Activated T-helper 1 cell treated with Interleukin-2 at 50 U/mL for 16 hours (primary cell): ENCODE data around the gene SRCAP.
"Not testable (repeated sequence)": the region's sequence is repeated elsewhere in the genome, so short reads cannot be mapped to it uniquely, and the experiment has no call there.

Experiments
- DNase-seq: peaks from one replicate; pipeline ENCODE4 v3.0.0-alpha.2; 2020; ENCODE audit warnings: low read depth

Gene SRCAP

DNA sequence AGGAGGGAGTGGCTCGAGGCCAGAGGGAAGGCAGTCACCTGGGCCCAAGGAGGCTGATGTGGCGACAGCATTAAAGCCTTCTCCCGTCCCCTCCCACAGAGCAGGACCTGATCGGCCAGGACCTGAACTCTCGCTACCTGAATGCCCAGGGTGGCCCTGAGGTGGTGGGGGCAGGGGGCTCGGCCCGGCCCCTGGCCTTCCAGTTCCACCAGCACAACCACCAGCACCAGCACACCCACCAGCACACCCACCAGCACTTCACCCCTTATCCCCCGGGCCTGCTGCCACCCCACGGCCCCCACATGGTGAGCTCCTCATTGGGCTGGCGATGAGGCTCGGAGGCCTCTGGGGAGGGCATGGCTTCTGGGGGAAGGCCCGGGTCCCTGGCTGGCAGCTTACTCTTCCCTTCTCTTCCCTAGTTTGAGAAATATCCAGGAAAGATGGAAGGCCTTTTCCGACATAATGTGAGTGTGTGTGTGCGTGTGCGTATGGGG lies 34.3 kb upstream of the SRCAP start:
- no peak for DNase-seq

DNA sequence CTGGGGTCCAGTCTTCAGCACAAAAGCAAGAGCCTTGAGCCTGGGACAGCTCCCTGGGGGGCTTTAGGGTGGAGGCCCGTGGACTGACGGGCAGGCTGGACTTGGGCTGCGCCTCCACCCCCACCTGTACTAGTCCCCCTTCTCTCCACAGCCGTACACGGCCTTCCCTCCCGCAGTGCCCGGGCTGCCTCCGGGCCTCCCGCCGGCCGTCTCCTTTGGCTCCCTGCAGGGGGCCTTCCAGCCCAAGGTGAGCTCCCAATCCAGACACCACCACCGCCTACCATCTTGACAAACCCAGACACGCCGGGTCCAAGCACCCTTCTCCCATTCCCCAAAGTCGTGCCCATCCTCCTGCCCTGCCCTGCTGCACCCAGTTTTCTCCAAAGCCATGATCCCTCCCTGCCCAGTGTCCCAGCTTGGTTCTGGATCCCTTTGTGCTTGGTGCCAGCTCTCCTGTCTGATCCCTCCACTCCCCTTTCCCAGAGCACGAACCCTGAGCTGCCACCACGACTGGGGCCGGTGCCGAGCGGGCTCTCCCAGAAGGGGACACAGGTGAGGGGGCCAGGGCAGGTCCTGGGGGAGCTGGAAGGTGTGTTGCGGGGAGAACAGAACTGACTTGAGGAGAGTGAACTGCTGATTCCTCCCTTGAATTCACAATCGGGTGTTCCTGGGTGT lies 33.7 kb upstream of the SRCAP start:
- no peak for DNase-seq

DNA sequence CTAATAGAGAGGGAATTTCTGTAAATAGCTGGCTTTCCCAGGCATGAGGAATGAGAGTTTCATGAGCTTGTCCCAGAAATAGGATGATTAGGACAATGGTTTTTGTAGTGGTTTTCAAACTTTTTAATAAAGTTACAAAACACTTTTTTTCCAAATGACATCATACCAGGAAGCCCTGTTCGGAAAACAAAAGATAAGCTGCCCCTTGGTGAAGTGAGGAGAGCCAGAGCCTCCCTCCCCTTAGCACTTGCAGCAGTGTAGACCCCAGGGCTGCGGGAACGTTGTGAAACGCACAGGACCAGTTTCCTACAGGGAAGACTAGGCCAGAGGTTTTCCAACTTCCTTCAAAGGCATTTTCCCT lies 33.2 kb upstream of the SRCAP start:
- DNase-seq: no peak

DNA sequence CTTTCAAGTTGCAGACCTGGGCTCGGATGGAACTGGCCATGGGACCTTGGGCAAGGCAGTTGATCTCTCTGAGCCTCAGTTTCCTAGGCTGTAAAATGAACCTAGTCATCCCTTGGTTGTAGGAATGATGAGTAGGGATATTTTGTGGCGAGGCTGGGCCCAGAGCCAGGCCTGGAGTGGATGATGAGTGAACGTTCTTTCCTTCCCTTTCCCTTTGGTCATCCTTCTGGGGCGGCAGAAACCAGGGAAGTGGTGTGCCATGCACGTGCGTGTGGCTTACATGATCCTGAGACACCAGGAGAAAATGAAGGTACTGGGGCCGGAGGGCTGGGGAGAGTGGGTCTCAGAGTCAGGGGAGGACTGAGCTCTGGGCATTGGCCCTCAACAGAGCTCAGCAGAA lies 32.3 kb upstream of the SRCAP start:
- no peak for DNase-seq

- DNase-seq: no peak
Observed at GRCh38 chr16:30667361-30667905, 31.5 kb upstream of the SRCAP start.

GRCh38 chr16:30668393-30668792 lies 30.6 kb upstream of the SRCAP start:
- no peak for DNase-seq

DNA sequence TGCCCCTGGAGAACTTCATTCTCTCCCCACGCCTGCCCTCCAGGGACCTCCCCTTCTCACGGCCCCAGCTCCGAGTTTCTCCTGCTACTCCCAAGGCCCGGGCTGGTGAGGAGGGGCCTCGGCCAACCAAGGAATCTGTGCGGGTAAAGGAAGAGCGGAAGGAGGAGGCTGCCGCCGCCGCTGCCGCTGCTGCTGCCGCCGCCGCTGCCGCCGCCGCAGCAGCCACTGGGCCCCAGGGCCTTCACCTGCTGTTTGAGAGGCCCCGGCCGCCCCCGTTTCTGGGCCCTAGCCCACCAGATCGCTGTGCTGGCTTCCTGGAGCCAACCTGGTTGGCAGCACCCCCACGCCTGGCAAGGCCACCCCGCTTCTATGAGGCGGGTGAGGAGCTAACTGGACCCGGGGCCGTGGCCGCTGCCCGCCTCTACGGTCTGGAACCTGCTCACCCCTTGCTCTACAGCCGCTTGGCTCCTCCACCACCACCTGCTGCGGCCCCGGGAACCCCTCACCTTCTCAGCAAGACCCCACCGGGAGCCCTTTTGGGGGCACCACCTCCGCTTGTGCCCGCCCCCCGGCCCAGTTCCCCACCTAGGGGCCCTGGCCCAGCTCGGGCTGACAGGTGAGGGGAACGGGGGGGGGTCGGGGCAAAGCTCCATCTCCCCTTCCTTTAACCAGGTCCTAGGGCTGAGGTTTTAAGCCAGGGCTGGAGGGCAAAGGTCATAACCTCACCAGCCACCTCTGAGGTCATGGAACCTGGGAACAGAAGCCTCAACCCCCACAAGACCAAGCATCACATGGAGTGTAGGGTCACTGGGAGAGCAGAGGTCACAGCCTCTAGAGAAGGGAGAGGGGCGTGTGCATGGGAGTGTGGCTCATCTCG lies 29.7 kb upstream of the SRCAP start:
- DNase-seq: no peak

DNA sequence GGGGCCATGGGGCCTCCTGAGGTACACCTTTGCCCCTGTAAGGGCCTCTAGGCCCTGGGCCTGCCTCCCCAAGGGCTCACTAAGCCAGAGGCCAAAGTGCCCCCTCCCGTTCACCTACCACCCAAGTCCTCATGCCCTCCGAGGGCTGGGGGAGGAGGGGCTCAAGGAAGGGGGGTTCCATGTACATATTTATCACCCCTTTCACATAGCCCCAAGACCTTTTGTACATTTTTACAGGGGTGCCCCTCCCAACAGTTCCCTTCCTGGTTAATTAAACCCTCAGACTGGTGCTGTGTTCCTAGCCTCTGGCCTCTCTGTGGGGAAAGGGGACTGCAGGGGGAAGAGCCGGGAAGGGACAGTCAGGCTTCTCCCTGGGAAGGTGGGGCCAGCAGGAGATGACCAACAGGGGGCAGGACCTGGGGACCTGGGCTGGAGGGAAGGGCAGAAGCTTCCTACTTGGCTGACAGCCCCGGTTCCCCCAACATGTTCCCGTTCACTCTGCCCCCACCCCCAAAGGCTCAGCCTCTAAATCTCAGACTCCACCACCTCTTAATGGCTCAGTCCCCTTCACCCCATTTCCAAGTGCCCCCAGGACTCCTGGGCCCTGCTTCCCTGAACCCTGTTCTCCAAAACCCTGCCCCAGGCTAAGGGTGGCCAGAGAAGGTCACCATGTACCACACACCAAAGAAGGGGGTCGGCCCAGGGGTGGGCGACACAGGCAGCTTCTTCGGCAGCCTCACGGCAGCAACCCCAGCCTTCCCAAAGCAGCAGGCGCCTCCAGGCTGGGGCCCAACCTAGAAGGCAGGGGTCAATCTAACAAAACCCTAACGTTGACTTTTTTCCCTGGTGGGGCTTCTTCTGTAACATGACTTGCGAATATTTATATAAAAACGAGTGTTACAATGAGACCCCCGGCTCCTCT lies 28.8 kb upstream of the SRCAP start:
- DNase-seq: no peak

- DNase-seq: no peak
Observed at GRCh38 chr16:30675143-30675542, 23.8 kb upstream of the SRCAP start.

DNA sequence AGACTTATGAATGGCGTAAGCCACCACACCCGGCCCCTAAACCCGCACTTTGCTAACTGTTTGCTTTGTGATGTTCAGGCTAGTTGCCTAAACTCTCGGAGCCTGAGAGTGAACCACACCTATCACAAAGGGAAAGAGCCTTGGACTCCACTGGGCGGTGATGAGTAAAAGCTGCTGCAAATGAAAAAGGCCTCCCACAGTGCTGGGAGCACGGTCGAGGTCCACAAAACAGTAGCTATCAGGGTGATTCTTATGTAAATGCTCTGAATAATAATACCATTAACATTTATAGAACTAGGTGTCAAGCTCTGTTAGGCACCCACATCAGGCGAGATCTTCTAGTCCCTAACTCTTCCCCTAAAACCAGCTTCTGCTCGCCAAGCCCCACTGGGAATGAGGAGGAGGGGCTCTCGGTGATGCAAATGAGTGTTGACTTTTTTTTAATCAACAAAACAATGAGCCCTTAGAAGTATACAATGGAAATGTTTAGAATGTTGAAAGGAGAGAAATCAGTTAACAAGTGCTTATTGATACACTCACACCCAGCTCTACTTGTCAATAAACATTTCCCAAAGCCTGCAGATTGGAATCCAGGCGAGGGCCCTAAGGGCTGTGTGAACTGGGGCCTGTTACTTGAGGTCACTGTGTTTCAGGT lies 20.9 kb upstream of the SRCAP start:
- no peak for DNase-seq

DNA sequence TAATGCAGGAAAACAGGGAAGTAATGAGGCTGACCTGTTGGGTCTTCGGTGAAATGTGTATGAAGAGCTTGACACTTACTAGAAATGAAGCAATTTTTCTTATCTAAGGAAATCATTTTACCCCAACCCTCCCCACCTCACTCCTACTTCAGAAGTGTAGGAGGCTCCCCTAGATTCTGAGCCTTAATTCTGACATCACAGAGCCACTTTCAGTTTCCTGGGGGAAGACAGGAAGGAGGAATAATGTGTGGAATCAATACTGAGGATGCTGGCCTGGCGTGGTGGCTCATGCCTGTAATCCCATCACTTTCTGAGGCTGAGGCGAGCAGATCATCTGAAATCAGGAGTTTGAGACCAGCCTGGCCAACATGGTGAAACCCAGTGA lies 20.4 kb upstream of the SRCAP start:
- DNase-seq: no peak

GRCh38 chr16:30680326-30680725 lies 18.6 kb upstream of the SRCAP start:
- no peak for DNase-seq

GRCh38 chr16:30688701-30689100 lies 10.3 kb upstream of the SRCAP start:
- no peak for DNase-seq

DNA sequence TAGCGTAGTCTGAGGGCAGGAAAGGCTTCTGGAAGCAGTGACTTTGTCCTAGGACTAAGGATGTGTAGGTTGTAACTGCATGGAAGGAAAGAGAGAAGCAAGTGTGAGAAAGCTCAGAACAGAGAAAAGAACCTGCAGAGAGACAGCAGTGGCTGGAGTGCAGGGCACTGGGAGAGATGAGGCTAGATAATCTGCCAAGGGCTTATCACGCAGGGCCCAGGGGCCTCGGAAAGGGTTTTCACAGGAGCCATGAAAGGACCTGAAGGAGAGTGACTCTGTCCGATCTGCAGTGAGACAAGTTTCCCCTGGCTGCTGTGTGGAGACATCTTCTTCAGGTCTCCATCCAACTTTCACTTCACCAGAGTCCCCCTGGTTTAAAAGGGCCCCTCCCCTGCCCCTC lies 7.1 kb upstream of the SRCAP start:
- DNase-seq: no peak

DNA sequence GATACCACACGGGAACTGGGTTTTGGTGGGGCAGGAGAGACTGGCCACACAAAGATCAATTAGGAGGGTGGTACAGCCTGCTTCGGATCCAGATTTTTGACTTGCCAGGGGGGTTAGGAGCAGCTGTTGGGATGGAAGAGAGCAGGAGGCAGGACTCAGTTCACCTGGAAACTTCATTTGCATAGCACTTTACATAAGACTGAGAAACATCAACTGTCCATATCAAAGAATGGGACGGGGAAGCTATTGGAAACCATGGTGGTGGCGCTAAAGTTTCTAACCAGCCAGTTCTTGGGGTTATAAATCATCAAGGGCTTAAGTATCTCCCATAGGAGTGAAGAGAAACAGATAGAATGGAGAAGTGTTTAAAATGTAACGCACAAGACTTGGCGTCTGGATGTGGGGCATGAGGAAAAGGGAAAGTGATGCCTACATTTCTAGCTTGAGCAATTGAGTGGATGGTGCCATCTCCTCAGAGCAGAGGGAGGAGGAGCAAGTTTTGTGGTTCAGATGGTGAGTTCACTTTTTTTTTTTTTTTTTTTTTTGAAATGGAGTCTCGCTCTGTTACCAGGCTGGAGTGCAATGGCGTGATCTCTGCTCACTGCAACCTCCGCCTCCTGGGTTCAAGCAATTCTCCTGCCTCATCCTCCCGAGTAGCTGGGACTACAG lies 6.4 kb upstream of the SRCAP start:
- DNase-seq: no peak

GRCh38 chr16:30694926-30695693 lies 3.9 kb upstream of the SRCAP start:
- no peak for DNase-seq

GRCh38 chr16:30696646-30697045 lies 2.3 kb upstream of the SRCAP start:
- DNase-seq: not testable (repeated sequence)

DNA sequence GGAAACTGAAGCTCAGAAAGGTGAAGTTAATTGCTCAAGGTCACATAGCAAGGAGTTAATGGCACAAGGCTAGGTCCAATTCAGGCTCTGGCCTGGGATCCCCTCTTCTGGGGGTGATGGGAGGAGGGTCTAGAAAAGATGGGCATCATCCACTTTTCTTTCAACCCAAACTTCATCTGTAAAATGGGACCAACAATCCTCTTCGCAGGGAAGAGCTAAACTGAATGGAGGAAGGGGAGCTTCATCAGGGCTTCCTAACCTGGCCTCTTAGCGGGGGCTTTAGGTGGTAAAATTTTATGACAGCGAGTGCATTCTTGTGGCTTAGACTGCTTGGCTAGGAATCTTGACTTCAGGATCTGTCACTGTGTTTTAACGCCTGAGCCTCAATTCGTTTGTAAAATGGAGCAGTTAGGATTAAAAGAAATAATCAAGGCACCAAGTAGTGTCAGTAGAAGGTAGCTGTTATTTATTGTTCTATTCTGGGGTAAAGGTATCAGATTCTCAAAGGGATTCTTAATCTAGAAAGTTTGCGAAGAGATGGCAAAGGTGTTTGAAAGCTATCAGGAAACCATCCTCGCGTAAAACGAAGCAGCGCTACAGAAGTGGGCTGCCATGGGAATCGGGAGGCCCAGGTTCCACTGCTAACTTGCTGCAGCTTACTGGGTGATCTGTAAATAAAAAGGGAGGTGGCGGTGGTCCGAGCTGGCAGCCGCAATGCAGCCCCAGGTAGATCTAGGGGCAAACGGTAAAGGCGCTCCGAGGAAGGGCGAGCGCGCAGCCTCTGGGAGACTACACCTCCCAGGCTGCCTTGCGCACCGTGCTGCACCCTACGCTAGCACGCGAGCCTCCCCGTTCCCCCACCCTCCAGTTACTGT lies 1.5 kb upstream of the SRCAP start:
- DNase-seq: no peak

DNA sequence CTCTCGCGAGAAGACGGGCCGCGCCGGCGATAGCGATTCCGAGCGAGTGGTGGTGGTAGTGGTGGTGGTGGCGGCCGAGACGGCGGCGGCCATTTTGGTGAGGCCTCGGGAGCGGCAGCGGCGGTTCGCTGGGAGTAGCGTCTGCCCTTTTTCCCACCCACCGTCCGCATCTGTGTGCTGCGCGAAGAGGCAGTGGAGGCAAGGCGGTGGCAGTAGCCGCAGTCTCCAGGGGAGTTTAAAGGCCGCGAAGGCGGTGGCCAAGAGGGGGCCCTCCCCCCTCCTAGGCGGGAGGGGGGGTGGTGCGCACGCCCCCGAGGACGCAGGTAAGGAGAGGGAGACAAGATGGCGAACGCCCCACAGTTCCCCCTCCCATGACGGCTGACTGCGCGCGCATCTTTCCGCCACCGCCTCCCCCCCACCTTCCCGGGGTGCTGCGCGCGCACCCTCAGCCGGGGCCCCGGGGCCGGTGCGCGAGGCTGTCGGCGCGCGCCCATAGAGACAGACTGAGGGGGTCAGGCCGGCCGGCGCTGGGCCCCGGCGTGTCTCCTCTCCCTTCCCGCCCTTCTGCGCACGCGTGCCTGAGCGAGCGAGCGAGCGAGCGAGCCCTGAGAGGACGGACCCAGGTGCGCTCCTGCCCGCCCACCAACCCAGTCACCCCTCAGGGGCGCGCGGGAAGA lies 694 bp upstream of the SRCAP start:
- DNase-seq: peak; percentile 98
